ENCODE results near the gene RNASEH1.

RNASEH1 gene

GRCh38 chr2:3589086-3589485, 31.0 kb upstream of the RNASEH1 start:
- no peak for DNase-seq (ENCODE audit: extremely low read depth, low read depth)
- no peak overlapping the region for H3K4me3 ChIP-seq (replicated peaks; ENCODE audit: low read depth, low read length)
- no peak for TF ChIP-seq CTCF (IDR thresholded peaks at IDR 0.05; ENCODE audit: low read depth, low read length, missing control alignments)

- DNase-seq (ENCODE audit: extremely low read depth, low read depth), result no peak
- H3K4me3 ChIP-seq (replicated peaks; ENCODE audit: low read depth, low read length), result no peak overlapping the region
- no peak for TF ChIP-seq CTCF (IDR thresholded peaks at IDR 0.05; ENCODE audit: low read depth, low read length, missing control alignments)
These were observed 30.0 kb upstream of the RNASEH1 start for GRCh38 chr2:3588084-3588483.

- TF ChIP-seq CTCF (IDR thresholded peaks at IDR 0.05; ENCODE audit: low read depth, low read length, missing control alignments), result no peak
- no peak for DNase-seq (ENCODE audit: extremely low read depth, low read depth)
- H3K4me3 ChIP-seq (replicated peaks; ENCODE audit: low read depth, low read length), result no peak overlapping the region
These were observed 29.3 kb upstream of the RNASEH1 start for GRCh38 chr2:3587432-3587831.

GRCh38 chr2:3587021-3587420, 28.9 kb upstream of the RNASEH1 start:
- no peak overlapping the region for H3K4me3 ChIP-seq (replicated peaks; ENCODE audit: low read depth, low read length)
- no peak for TF ChIP-seq CTCF (IDR thresholded peaks at IDR 0.05; ENCODE audit: low read depth, low read length, missing control alignments)
- no peak for DNase-seq (ENCODE audit: extremely low read depth, low read depth)

GRCh38 chr2:3586220-3586619, 28.1 kb upstream of the RNASEH1 start:
- no peak for DNase-seq (ENCODE audit: extremely low read depth, low read depth)
- no peak overlapping the region for H3K4me3 ChIP-seq (replicated peaks; ENCODE audit: low read depth, low read length)
- TF ChIP-seq CTCF (IDR thresholded peaks at IDR 0.05; ENCODE audit: low read depth, low read length, missing control alignments), result no peak

- H3K4me3 ChIP-seq (replicated peaks; ENCODE audit: low read depth, low read length), result no peak overlapping the region
- DNase-seq (ENCODE audit: extremely low read depth, low read depth), result peak; percentile 30
- no peak for TF ChIP-seq CTCF (IDR thresholded peaks at IDR 0.05; ENCODE audit: low read depth, low read length, missing control alignments)
These were observed 27.4 kb upstream of the RNASEH1 start for GRCh38 chr2:3585261-3586109.
